Middle frontal gyrus (tissue), 1 donor: ENCODE data around the gene FKBP2.

ENCODE experiments used
- DNase-seq: peaks from one replicate; pipeline ENCODE4 v3.0.0-alpha.2; 2015; ENCODE audit warnings: low spot score; ENCODE audit errors: extremely low spot score

FKBP2 gene

GRCh38 chr11:64219354-64219684, 21.6 kb upstream of the FKBP2 start:
- no peak for DNase-seq

- no peak for DNase-seq
Measured at GRCh38 chr11:64219755-64220154, 21.1 kb upstream of the FKBP2 start.

- DNase-seq: no peak
Measured at GRCh38 chr11:64220271-64220670, 20.6 kb upstream of the FKBP2 start.

- no peak for DNase-seq
Measured at GRCh38 chr11:64220798-64221197, 20.1 kb upstream of the FKBP2 start.

- DNase-seq: no peak
Measured at GRCh38 chr11:64222651-64223000, 18.3 kb upstream of the FKBP2 start.

- no peak for DNase-seq
Measured at GRCh38 chr11:64223001-64223651, 17.8 kb upstream of the FKBP2 start.

GRCh38 chr11:64224151-64224890, 16.6 kb upstream of the FKBP2 start:
- DNase-seq: no peak

- no peak for DNase-seq
Measured at GRCh38 chr11:64224891-64225607, 15.8 kb upstream of the FKBP2 start.

- peak; percentile 85 for DNase-seq
Measured at GRCh38 chr11:64225608-64226506, 15.0 kb upstream of the FKBP2 start, which contains the start of the genes NUDT22 and TRPT1. TSS of gene NUDT22 (plus strand) at chr11:64226274. CDS start at chr11:64226653, 379 bp downstream. TSS of gene TRPT1 (minus strand) at chr11:64226186. CDS start at chr11:64225860, 326 bp downstream.

- DNase-seq: no peak
Measured at GRCh38 chr11:64226507-64227051, 14.3 kb upstream of the FKBP2 start.

- no peak for DNase-seq
Measured at GRCh38 chr11:64227405-64227956, 13.4 kb upstream of the FKBP2 start.

- DNase-seq: no peak
Measured at GRCh38 chr11:64229090-64229743, 11.7 kb upstream of the FKBP2 start.

GRCh38 chr11:64229744-64230170, 11.1 kb upstream of the FKBP2 start:
- no peak for DNase-seq

GRCh38 chr11:64230171-64230984, 10.5 kb upstream of the FKBP2 start, which contains the start of gene DNAJC4:
TSS of gene DNAJC4 (plus strand) at chr11:64230548. CDS start at chr11:64230855, 307 bp downstream.
- peak; percentile 81 for DNase-seq

- DNase-seq: no peak
Measured at GRCh38 chr11:64230985-64231365, 9.9 kb upstream of the FKBP2 start.

- DNase-seq: no peak
Measured at GRCh38 chr11:64231546-64231945, 9.3 kb upstream of the FKBP2 start.

GRCh38 chr11:64232182-64232966, 8.5 kb upstream of the FKBP2 start:
- no peak for DNase-seq

- DNase-seq: no peak
Measured at GRCh38 chr11:64232967-64233315, 8.0 kb upstream of the FKBP2 start.
